GM18511 (cell line): Measurements from ENCODE around the gene FGGY.
A peak's percentile ranks its signal among the peaks of the same experiment; 100 is the strongest.

Experiments
- ATAC-seq: cut with Tn5 transposase; IDR thresholded peaks from one replicate; pipeline ENCODE4 v1.9.1; 2021; ENCODE audit warnings: mild to moderate bottlenecking, moderate library complexity; ENCODE audit not compliant: unreplicated experiment

The FGGY gene

GRCh38 chr1:59378621-59379370, 81.9 kb downstream of the FGGY start:
- ATAC-seq: no peak

GRCh38 chr1:59379371-59379728, 82.5 kb downstream of the FGGY start:
- no peak for ATAC-seq

GRCh38 chr1:59383963-59384362, 87.1 kb downstream of the FGGY start:
- ATAC-seq: no peak

- ATAC-seq: no peak
These were observed 87.5 kb downstream of the FGGY start for GRCh38 chr1:59384443-59384842.

GRCh38 chr1:59388191-59388590, 91.3 kb downstream of the FGGY start:
- ATAC-seq: no peak

- ATAC-seq: no peak
These were observed 93.0 kb downstream of the FGGY start for GRCh38 chr1:59389847-59390246.

GRCh38 chr1:59390307-59390706, 93.4 kb downstream of the FGGY start:
- ATAC-seq: no peak

GRCh38 chr1:59391212-59392179, 94.6 kb downstream of the FGGY start:
- peak; percentile 56 for ATAC-seq

- ATAC-seq: no peak
These were observed 96.6 kb downstream of the FGGY start for GRCh38 chr1:59393211-59394180.

GRCh38 chr1:59394706-59395425, 98.0 kb downstream of the FGGY start:
- ATAC-seq: no peak

- ATAC-seq: no peak
These were observed 99.5 kb downstream of the FGGY start for GRCh38 chr1:59396387-59396786.

GRCh38 chr1:59397139-59397858, 100.4 kb downstream of the FGGY start:
- ATAC-seq: no peak

GRCh38 chr1:59399642-59400041, 102.7 kb downstream of the FGGY start:
- ATAC-seq: no peak

GRCh38 chr1:59401581-59401980, 104.7 kb downstream of the FGGY start:
- ATAC-seq: no peak

- no peak for ATAC-seq
These were observed 107.9 kb downstream of the FGGY start for GRCh38 chr1:59404796-59405195.

- ATAC-seq: no peak
These were observed 109.7 kb downstream of the FGGY start for GRCh38 chr1:59406437-59407164.

GRCh38 chr1:59408608-59409240, 111.8 kb downstream of the FGGY start:
- no peak for ATAC-seq

- ATAC-seq: no peak
These were observed 112.7 kb downstream of the FGGY start for GRCh38 chr1:59409549-59409948.
